Epithelial cell of proximal tubule (primary cell): ENCODE results near the gene AKAP11. TPM values are rescaled to one million over a fixed set of nuclear protein-coding genes. Genes with fewer than 3 reads are reported as not detected.
A peak's percentile ranks its signal among the peaks of the same experiment; 100 is the strongest.

Experiments used
- DNase-seq: peaks from one replicate; pipeline ENCODE4 v3.0.0-alpha.2; 2011; ENCODE audit warnings: low read depth
- H3K4me3 ChIP-seq: 2 replicates; pipeline ENCODE4 v1.5.1; 2011; ENCODE audit warnings: low read depth, mild to moderate bottlenecking, low read length
- CTCF ChIP-seq: conservative IDR thresholded peaks from 2 replicates; pipeline ENCODE4 v1.5.1; 2012; ENCODE audit warnings: low read depth, mild to moderate bottlenecking, low read length
- total RNA-seq: library from RNA; depleted of rRNA; stranded (reverse); fragments of >200 nt; gene quantifications from 2 replicates; pipeline ENCODE4 v1.2.3, GENCODE V29; 2015

The AKAP11 gene
- total RNA-seq, 1 donor from 2014 or later: 9.3 TPM

DNA sequence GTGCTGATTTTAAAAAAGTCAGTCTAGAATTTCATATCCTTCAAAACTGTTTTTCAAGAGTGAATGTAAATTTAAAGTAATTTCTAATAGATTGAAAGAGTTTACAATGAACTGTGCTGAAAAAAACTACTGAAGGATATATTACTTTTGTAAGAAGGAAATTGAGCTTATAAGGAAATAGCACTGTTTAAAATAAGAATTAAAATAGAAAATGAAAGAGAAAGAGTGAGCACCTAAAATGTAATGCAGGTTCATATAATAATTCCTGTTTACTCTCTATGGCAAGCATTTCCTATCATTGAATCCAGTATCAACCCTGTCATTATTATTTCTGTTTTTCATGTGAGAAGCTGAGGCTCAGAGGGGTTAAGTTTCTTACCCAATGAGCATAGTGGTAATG lies 57.3 kb downstream of the AKAP11 start:
- DNase-seq: no peak
- no peak for TF ChIP-seq CTCF
- H3K4me3 ChIP-seq: no peak overlapping the region

DNA sequence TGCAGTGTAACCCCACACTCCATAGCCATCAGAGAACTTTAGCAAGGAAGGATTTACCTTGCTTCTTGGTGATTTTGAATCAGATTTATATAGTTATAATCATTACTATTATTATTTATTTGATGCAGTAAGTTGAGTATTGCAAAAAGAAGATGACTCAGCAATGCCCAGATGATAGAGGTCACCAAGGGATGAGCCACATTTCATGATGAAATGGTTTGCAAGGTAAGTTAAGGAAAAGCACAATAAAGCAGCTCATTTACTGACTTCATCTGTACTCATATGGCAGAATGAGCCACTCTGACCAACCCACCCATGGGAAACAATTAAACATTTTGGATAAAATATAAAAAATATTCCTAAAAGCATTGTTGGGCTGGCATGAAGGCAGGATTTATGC lies 59.1 kb downstream of the AKAP11 start:
- no peak for DNase-seq

DNA sequence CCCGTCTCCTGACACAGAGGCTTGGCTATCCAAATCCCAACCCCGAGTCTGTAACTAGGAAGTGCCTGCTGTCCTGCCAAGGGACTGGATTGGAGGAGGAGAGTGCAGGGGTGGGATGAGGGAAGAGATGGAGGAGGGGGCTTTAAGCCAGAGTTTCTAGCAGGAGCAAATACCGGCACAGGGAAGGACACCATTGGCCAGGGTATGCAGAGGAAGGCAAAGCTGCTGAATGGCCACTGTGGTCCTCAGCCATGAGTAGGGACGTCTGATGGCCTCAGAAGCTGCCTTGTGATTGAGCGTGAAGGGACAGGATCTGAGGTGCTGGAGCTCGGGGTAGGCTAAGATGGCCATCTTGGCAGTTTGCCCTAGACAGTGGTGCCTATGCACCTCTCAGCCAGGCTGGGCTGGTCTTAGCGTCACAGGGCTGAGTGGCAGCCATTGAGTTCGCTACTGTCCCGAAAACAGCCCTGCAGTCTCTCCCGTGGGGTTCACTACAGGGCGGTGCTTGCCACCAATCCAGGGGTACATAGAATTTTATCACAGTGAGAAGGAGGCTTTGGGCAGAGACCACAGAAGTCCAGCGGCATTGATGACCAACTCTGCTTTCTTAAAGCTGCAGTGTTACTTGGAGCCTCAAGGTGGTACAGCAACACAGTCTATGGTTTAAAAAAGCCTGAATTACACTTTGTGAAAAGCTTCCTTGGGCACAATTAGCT lies 61.8 kb downstream of the AKAP11 start:
- H3K4me3 ChIP-seq: no peak overlapping the region
- TF ChIP-seq CTCF: peak; percentile 72
- DNase-seq: no peak

More for the DNA sequence above, 59.1 kb downstream of the AKAP11 start:
- TF ChIP-seq CTCF: no peak
- no peak overlapping the region for H3K4me3 ChIP-seq

DNA sequence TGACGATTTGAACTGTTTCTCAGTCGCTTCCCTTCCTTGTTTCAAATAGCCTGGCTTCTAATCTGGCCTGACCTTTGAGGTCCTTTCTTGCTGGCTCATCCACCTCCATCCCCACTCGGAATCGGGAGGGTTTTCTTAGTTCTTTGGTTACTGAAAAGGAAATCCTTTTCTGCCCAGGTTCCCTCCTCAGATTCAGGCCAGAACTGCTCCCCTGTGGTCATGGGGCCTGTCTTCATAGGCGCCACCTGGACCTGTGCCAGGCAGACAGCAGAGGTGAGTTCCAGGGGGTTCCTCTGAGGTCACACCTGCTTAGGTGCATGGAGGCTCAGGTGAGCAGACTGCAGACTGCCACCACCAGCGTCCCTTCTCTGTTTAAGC lies 62.4 kb downstream of the AKAP11 start:
- H3K4me3 ChIP-seq: no peak overlapping the region
- no peak for DNase-seq
- TF ChIP-seq CTCF: no peak

DNA sequence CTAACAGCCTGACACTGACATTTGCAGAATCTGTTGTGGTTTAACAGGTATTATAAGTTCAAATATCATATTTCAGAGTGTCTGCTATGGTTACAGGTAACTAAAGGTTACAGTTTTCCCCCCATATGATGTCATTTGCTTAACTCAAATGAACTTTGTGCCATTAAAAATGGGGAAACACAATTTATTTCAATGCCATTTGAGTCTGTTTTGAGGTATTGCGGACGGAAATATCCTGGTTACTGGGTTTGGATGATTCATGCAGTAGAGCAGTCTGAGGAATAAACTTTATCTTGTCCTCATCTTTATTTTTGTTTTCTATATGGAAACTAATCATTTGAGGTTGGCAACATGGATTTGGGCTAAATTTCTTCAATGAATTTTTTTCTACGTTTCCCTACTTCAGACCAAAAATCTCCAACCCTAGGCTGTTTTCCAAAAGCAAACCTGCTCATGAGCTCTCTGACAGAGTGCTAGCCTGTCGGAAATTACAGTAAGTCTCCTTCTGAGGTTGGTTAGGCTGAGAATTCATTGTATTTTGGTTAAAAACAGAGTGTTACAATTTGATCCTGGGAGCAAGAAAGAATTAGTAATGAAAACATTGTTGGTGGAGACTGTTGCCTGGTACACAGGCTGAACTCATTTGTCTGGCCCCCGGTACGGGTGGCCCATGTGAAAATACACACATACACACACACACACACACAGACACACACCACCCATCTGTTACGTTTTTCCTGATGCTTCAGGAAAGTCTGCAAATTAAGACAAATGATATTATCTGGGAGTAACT lies 66.1 kb downstream of the AKAP11 start:
- no peak for DNase-seq
- no peak for TF ChIP-seq CTCF
- no peak overlapping the region for H3K4me3 ChIP-seq

DNA sequence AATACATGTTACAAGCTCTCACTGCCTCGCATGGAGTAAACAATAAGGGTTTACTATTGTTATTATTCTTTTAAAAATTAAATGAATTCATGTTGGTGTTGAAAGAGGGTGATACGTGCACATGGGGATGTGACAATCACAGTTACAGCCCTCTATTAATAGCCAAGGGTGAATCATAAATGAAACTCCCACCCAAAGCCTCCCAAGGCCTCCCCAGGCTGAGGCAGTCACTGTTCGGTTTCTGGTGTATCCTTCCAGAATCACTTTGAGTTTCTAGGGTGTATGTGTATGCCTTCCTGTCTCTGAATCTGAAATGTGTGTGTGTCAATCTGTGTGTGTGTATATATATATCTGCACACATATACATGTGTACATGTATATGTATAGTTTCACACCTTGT lies 73.4 kb downstream of the AKAP11 start:
- TF ChIP-seq CTCF: no peak
- H3K4me3 ChIP-seq: no peak overlapping the region

More for the DNA sequence above, 73.4 kb downstream of the AKAP11 start:
- DNase-seq: no peak
